HG03558 (cell line): ENCODE results near the gene SUPT20H.

ENCODE experiments used
- ATAC-seq: cut with Tn5 transposase; IDR thresholded peaks from one replicate; pipeline ENCODE4 v1.9.1; 2021; ENCODE audit warnings: moderate number of reproducible peaks; ENCODE audit not compliant: unreplicated experiment; ENCODE audit errors: extremely low read depth

Gene SUPT20H

DNA sequence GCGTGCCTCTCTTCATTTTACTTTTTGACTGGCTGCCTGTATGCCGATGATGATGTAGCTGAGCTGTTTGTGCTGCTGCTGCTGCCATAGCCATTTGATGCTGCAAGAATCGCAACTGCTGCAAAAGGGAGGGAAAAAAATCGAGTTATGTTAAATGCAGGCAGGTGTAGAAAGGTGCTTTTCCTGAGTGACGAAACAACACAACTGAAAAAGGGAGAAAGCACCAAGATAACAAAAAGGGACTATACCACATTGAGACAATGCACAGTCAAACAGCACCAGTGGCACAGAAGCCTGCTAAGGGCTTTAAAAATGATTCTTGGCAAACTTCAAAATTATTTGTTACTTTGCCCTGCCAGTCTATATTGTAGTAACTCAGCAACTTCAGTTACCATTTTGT, 49.8 kb downstream of the SUPT20H start:
- ATAC-seq, result no peak

DNA sequence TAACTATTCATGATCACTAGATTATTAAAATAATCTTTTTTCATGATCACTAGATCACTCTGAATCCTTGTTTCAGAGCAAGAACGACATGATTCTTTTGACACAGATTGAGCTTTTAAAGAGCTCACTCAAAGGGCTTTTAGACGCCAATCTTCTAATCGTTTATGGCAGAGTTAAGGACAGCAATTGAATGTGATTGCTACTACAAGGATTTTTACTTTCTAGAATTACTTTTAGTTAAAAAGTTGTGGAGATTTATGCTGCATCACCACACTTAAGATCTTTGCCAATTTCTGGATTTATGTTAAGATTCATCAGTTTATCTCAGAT, 57.6 kb downstream of the SUPT20H start:
- no peak for ATAC-seq

DNA sequence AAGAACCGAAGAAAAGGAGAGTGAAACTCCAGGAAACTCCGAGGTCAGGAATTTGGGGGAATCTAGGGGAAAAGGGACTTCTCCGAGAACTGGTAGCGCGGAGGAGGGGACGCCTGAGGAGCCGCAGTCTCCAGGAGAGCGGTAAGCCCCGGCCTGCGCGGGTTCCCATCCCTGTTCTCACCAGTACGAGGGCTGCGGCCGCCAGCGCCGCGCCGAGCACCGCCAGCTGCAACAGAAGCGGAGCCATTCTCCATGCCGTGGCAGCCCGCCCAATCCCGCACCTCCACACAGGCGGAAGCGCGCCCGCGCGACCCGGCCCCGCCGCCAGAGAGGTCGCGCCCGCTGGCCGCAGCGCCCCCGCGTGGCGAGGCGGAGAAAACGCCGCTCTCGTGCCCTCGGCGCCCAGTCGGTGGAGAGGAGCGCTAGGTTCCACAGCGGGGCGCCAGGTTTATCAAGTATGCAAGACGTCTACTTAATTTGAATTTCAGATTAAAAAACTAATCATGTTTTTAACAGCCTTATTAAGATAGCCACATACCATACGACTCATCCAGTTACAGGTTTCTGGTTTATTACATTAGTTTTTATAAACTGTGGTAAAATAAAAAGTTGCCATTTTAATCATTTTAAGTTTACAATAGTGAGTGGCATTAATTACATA, 60.3 kb downstream of the SUPT20H start, which contains the start of gene ALG5:
Gene ALG5, minus strand, starts transcription at position 287 of the 661 bp plus-strand sequence. Its CDS starts 40 bp downstream, at position 247.
- peak; percentile 65 for ATAC-seq

DNA sequence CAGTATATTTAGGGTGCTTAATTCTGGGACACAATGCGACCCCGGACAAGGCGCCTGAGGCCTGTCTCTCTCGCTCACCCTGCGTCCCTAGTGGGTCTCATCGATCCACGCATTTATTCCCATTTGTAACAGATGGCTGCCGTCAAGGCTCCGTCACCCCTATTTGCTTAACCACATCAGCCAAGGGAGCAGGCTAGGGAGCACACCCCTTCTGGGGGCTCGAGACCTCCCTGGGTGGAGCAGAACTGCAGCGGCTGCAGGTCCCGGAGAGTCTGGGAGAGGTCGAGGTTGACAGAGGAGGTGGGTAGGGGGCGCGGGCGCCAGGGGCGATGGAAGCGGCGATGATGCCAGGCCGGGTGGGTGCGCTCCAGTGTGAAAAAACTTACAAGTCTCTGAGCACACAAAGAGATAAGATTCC, 60.9 kb downstream of the SUPT20H start:
- ATAC-seq, result no peak

DNA sequence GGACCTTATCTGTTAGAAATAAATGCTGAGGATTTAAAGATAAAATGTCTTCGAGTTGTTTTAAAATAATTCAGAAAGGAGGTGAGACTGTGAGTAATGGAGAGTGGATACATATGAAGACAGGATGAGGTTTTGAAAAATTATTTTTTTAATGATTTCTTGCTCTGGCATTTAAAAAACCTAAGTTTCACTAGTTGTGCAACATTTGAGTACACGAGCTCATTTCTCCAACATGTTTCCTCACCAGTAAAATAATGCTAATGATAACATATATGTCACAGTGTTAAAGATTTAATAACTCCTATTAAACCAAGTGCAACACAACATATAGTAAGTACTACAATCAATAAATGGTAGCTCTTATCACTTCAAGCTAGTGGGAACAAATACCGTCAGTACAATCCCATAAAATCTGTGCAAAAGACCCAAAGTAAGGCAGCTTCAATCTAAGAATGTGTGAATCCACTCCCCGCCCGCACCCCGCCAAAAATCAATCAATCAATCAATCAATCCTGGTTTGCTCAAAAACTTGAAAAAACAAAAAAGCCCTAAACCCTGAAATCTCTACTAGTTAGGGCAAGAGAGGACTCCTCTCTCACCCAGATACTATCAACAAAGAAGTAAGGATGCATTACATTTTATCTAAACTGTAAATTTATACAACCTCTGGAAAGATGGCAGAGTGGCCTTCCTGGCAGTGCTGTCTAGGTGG, 61.6 kb downstream of the SUPT20H start:
- no peak for ATAC-seq

DNA sequence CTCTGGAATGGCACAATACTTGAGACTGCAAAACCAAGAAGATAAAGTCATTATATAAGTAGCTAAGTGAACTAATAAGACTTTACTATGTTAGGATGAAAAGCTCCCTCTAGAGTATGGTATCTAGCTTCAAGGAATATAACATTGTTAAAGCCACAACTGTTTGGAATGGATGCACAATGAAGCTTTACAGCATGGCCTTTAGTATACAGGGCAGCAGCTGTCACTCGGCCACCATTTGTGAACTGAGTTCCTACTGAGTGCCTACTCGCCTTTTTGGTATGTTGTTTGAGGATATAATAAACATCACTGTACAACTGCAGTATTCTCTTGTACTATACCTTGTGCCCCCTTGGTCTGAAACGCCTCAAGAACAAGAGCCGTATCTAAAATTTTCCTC, 67.1 kb downstream of the SUPT20H start:
- ATAC-seq, result no peak

DNA sequence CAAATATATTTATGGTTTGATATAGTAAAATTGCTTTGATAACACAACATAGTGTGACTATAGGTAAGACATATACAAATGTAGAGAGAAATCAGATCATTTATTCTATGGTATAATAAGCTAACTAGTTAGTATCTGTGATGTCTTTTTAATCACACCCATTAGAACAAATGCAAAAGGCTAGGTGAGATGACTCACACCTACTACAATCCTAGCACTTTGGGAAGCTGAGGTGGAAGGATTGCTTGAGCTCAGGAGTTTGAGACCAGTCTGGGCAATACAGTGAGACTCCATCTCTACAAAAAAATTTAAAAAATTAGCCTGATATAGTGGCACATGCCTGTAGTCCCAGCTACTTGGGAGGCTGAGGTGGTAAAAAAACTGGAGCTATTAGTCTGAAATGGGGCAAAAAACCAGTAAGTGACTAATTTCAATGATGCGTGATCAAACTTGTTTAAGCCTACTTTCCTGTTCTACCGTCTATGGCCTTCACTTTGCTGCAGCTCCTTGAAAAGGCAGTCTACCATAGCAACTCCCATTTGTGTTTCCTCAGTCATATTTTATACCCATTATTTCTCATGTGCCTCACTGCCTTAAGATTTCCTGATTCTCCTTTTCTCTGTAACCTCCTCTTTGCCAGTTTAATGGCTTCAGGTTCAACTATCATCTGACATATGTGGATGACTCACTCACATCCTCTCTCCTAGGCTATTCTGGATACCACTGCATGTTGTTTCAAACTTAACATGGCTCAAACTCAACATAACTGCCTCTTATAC, 72.8 kb downstream of the SUPT20H start:
- ATAC-seq, result no peak

DNA sequence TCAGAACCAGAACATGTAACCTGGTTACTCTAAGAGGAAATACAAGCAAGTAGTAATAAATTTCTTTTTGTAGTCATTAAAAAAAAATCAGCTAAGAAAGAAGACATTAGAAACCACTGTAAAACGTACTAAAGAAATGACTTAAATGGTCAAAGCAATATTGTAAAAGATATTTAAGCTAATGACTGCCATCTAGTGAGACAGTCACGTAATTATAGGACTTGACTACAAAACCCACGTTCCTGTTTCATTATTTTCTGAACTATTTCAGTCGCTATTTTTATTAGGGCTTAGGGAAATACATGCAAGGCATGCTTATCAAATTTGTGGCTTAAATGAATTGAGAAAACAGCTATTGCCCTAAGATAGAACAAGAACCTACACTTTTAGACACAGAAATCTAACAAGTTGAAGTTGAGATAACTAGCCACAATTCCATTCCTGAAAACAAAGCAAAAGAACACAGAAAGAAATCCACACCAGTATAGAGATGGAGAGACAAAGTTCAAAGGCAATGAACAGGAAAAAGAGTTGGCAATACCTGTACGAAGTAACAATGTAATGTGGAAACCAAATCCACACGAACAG, 78.2 kb downstream of the SUPT20H start:
- no peak for ATAC-seq

DNA sequence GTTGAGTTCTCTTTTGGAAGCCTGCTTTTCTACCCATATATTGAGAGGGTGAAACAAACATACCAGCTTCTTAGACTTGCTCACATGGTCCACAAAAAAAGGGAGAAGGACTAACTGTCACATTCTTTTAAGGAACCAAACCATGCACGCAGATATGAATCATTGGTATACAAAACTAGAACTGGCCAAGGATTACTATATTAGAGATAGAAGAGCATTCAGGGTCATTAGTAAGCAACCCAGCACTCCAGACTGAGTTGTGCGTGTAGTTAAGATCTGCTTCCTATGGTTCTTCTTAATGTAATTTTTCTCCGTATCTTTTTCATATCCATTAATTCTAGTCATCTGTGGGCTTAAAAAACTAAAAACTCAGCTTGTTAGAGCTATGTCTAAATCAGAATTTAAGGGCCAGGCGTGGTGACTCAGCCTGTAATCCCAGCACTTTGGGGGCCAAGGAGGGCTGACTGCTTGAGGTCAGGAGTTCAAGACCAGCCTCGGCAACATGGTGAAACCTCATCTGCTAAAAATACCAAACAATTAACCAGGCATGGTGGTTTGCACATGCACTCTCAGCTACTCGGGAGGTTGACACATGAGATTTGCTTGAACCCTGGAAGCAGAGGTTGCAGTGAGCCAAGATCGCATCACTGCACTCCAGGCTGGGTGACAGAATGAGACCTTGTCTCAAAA, 80.0 kb downstream of the SUPT20H start:
- ATAC-seq, result no peak

DNA sequence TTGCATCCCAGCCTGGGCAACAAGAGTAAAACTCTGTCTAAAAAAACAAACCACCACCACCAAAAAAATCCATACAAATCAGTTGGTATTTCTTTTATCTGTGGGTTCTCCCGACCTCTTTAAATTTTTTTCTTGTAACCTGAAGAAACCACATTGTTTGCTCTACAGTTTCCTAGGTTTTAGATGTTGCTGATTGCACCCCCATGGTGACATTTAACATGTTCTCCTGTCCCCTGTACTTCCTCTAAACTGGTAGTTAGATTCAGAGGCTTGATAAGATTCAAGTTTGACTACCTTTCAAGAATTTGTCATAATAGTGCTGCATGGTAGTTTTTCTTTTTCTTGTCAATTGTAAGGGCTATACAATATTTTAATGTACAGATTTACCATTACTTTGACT, 84.3 kb downstream of the SUPT20H start:
- ATAC-seq, result no peak

DNA sequence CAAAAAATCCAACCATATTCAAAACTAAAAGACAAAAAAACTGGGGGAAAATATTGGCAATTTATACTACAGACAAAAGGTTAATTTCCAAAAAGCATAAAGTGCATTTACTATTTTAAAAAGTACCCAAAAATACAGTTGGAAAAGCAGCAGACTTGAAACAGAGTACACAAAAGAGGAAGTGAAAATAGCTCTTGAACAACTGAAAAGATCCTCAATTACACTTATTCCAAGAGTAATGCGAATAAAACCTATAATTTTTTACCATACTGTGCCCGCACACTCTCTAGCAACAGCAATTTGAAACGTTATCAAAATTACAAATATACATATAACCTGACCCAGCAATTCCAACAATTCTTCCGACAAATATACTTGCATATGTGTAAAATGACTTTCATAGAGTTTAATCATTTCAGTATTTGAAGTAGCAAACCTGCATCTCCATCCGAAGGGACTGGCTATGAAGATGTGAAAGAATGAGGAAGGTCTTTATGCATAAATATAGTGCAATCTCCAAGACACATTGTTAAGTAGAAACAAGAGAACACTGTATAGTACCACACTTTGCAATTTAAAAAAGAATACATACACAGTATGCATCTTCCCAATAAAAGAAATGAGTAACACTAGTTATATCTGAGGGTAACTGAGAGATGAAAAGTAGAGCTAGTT, 85.7 kb downstream of the SUPT20H start:
- peak; percentile 45 for ATAC-seq

DNA sequence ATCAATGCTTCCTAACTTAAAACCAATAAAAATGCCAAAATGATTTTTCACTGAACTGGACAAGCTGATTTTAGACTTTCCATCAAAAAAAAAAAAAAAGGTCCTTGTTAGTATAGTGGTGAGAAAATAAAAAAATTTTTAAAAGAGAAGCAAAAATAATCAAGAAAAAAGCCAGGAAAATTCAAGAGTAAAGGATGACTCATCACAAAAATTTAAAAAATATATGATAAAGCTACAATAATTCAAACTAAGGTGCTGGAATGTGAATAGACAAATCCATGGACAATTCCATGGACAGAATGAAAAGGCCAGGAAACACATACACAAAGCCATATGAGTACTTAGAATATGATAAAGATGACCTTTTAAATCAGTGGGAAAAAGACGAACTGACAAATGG, 86.5 kb downstream of the SUPT20H start:
- no peak for ATAC-seq

DNA sequence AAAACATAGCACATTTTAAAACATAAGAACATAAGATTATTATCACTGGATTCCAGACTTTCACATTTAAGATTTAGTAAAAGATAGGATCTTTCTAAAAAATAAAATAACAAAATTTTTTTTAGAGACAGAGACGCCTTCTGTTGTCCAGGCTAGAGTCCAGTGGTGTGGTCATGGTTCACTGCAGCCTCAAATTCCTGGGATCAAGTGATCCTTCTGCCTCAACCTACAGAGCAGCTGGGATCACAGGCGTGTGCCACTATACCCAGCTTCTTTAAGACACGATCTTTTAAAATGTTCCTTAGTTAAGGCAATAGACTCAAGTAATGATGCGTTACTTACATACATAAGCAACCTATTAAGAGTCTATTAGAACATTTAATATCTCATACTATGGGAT, 93.1 kb downstream of the SUPT20H start:
- no peak for ATAC-seq

DNA sequence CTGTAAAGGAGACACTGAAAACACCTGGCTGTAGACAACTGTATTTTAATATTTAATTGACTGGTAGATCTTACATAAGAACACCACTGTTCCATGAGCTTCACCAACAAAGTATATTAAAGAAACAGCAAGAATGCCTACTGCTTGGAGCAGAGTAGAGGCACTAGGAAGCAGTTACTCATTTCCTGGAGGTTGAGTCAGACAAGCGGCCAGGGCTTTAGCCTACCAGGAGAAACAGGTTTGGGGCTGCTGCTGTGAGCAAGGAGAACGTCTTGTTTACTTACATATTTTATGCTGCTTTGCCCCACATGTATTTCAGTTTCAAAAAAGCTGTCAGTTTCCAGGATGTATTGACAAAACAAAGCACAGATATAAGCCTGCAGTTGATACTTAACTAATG, 93.7 kb downstream of the SUPT20H start:
- no peak for ATAC-seq

DNA sequence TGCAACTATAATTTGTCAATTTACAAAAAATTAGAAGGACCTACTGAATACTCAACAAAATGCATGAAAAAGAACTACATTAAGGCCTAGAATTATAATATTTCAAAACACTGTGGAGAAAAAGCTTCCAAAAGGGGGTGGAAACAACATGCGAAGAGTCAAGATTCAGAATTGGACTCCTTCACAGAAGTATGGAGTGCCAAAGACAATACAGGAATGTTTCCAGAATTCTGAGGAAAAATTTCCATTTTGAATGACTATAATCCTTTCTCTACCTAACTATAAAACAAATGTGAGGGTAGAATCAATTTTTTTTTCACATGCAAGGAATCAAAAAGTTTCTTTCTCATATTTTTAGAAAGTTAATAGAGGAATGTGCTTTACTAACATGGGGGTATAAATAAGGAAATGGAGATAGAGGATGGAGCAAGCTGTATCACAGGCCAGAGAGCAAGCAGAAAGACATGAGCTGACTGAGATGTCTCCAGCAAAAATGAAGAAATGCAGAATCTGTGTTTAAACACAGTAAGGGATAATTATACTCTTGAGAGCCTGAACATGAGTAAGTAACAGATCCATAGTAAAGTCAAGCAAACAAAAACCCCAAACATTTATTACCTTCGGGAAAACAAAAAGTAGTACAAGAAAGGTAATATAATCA, 99.9 kb downstream of the SUPT20H start:
- no peak for ATAC-seq
